ENCODE measurements around the gene TAF3.
"Not testable (repeated sequence)": the region's sequence is repeated elsewhere in the genome, so short reads cannot be mapped to it uniquely, and the experiment has no call there.

Gene TAF3, protein sequence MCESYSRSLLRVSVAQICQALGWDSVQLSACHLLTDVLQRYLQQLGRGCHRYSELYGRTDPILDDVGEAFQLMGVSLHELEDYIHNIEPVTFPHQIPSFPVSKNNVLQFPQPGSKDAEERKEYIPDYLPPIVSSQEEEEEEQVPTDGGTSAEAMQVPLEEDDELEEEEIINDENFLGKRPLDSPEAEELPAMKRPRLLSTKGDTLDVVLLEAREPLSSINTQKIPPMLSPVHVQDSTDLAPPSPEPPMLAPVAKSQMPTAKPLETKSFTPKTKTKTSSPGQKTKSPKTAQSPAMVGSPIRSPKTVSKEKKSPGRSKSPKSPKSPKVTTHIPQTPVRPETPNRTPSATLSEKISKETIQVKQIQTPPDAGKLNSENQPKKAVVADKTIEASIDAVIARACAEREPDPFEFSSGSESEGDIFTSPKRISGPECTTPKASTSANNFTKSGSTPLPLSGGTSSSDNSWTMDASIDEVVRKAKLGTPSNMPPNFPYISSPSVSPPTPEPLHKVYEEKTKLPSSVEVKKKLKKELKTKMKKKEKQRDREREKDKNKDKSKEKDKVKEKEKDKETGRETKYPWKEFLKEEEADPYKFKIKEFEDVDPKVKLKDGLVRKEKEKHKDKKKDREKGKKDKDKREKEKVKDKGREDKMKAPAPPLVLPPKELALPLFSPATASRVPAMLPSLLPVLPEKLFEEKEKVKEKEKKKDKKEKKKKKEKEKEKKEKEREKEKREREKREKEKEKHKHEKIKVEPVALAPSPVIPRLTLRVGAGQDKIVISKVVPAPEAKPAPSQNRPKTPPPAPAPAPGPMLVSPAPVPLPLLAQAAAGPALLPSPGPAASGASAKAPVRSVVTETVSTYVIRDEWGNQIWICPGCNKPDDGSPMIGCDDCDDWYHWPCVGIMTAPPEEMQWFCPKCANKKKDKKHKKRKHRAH

DNA sequence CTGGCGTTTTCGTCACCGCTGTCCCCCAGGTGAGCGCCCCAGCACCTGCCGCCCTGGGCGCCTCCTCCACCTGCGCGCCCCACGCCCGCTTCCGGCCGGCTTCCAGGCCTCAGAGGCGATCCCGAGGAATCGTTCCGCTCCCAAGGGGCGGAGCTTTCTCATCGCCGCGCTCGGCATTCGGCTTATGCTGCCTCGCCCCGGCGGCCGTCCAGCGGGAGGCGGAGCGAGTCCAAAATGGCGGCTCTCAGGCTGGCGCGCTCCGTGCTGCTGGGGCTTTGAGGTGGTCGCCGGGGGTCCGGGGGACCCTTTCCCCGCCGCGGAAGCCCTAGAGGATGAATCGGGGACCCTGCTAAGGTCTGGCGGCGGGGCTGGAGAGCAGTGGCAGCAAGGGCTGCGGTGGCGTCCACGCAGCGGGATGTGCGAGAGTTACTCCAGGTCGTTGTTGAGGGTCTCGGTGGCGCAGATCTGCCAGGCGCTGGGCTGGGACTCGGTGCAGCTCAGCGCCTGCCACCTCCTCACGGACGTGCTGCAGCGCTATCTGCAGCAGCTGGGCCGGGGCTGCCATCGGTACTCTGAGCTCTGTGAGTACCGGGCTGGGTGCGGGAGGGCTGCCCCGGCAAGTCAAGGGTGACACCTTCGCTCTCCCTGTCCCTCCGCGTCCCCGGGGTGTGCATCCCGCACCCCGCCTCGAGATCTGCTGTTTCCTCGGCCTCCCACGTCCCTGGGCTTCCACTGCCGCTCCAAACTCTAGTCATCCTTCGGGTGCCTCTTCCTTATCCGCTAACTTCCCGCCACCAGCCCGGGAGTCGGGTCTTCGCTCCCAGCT lies at the start of gene TAF3:
TSS of gene TAF3 (plus strand) at position 211 of the 826 bp plus-strand sequence. CDS start at position 416, 205 bp downstream.
- peak; percentile 84 for DNase-seq (ENCODE audit: low read depth)

GRCh38 chr10:7773845-7774801 lies 44.2 kb upstream of the TAF3 start:
- no peak for DNase-seq (ENCODE audit: low read depth)

DNA sequence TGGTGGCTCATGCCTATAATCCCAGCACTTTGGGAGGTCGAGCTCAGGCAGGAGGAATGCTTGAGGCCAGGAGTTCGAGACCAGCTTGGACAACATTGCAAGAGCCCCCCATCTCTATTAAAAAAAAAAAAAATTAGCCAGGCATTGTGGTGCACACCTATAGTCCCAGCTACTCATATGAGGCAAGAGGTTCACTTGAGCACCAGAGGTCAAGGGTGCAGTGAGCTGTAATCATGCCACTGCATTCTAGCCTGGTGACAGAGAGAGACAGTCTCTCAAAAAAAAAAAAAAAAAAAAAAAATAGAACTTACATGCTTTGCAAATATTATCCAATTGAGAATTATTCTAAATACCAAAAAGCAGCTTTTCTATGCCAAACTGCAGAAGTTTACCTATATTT lies 41.5 kb upstream of the TAF3 start:
- DNase-seq (ENCODE audit: low read depth) = no peak

DNA sequence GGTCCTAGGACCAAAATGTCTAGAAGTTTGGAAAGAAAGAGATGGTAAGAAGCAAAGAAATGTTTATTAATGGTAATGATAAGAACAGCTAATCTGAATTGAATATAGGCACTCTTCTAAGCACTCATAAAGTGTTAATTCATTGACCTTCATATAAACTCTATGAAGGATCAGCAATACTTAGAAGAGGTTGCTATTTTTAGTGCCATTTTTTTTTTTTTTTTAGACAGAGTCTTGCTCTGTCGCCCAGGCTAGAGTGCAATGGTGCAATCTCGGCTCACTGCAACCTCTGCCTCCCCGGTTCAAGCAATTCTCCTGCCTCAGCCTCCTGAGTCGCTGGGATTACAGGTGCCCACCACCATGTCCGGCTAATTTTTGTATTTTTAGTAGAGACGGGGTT lies 36.1 kb upstream of the TAF3 start:
- not testable (repeated sequence) for DNase-seq (ENCODE audit: low read depth)

GRCh38 chr10:7786430-7786829 lies 31.9 kb upstream of the TAF3 start:
- no peak for DNase-seq (ENCODE audit: low read depth)

DNA sequence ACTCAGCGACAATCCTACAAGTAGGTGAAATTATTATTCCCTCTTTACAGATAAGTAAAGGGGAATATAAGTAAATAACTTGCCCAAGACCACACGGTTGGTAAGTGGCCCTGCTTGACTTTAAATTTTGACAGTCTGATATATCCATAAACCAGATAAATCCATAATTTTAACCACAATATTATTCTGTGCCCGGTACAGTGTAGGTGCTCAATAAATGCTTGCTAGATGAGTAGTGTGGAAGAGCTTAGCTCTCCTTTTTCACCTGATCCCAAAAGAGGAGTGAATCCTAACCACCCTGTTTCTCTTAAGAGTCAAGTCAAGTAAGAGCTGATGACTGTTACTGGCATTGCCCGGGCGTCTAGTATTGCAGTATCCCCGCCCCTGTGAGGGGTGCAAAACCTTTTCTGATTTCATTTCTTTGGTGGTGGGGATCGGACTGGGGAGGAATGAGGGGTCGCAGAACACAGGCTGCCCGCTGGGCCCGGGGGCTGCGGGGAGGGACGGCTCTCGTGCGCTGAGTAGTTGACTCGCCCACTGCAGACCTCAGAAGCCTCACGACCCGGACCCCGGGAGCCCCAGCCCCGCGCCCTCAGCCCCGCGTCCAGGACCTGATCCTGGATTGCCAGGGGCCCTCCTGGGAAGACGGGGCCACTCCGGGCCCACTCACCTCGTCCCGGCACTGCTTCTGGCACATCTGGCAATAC lies 31.0 kb upstream of the TAF3 start:
- no peak for DNase-seq (ENCODE audit: low read depth)

- peak; percentile 96 for DNase-seq (ENCODE audit: low read depth)
These were observed 30.3 kb upstream of the TAF3 start, which contains the start of the genes ATP5F1C and KIN for GRCh38 chr10:7787857-7788638. Gene ATP5F1C (plus strand): TSS chr10:7788177. CDS start chr10:7788208, 31 bp downstream. Gene KIN (minus strand): TSS chr10:7787993. CDS start chr10:7787933, 60 bp downstream.

- DNase-seq (ENCODE audit: low read depth) = no peak
These were observed 29.5 kb upstream of the TAF3 start for GRCh38 chr10:7788639-7789286.

- no peak for DNase-seq (ENCODE audit: low read depth)
These were observed 28.9 kb upstream of the TAF3 start for GRCh38 chr10:7789390-7789789.

DNA sequence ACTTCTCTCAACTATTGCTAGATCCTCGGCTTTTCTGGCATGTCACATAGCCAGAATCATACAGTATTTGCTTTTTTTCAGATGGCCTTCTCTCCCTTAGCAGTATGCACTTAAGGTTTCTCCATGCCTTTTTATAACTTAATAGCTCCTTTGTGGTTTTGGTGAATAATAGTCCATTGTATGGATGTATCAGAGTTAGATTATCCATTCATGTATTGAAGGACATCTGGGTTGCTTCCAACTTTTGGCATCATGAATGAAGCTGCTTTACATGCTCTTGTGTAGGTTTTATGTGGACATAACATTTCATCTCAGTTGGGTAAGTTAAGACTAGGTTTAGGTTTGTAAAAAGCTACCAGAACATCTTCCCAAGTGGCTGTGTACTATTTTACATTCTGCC lies 25.8 kb upstream of the TAF3 start:
- DNase-seq (ENCODE audit: low read depth) = no peak

- no peak for DNase-seq (ENCODE audit: low read depth)
These were observed 23.9 kb upstream of the TAF3 start for GRCh38 chr10:7794251-7795026.

- no peak for DNase-seq (ENCODE audit: low read depth)
These were observed 22.7 kb upstream of the TAF3 start for GRCh38 chr10:7795605-7796004.

GRCh38 chr10:7797582-7797981 lies 20.7 kb upstream of the TAF3 start:
- DNase-seq (ENCODE audit: low read depth) = no peak

DNA sequence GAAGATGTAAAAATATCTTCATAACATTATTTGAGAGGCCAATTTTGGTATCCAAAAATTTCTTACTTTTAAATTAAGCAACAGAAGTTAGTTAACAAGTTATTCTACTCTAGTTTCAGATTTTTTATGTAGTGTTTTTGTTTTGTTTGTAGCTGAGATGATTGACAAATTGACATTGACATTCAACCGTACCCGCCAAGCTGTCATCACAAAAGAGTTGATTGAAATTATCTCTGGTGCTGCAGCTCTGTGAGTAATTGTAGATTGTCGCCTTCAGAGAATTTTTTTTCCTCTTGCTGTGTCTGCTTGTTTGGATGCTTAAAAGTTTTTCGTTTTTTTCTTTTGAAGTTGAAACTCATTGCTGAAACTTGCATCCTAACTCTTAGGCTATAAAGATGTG lies 15.7 kb upstream of the TAF3 start:
- DNase-seq (ENCODE audit: low read depth) = no peak

DNA sequence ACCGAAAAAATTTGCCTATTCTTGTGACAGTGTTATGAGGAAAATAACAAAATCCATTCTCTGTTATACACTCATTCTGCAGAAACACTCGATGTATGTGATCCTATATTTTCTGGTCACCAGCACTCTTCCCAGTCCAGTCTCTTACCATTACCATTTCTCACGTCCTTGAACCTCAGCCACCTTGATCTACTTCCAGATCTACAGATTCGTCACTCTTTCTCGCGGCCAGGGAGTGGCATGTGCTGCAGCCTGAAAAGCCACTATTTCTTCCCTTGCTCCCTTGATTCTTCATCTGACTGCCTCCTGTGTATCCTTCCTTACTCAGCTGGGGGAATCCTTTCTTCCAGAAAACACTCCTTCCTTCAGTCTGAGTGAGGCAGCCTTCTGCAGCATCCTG lies 14.1 kb upstream of the TAF3 start:
- no peak for DNase-seq (ENCODE audit: low read depth)

- no peak for DNase-seq (ENCODE audit: low read depth)
These were observed 13.6 kb upstream of the TAF3 start for GRCh38 chr10:7804741-7805140.

- DNase-seq (ENCODE audit: low read depth) = no peak
These were observed 9.5 kb upstream of the TAF3 start for GRCh38 chr10:7808686-7809267.

- DNase-seq (ENCODE audit: low read depth) = no peak
These were observed 7.9 kb upstream of the TAF3 start for GRCh38 chr10:7810443-7810842.

Data from stimulated activated CD8-positive, alpha-beta memory T cell treated with anti-CD3 and anti-CD28 coated beads, Interleukin-12 subunit alpha, Interleukin-12 subunit beta, amount 100 ng/mL, for 4 hours (primary cell).